ENCODE results near the gene SLCO1B1.

Gene SLCO1B1

GRCh38 chr12:21265932-21266331 lies 134.9 kb downstream of the SLCO1B1 start:
- Mint-ChIP-seq H3K9me3 (no peaks in the 10 kb centered on the region), H3K27me3 (peaks cover 10% of the 10 kb centered on the region), H3K27ac (no peak overlapping the region), H3K4me1 (ENCODE audit: low read depth) (no peaks in the 10 kb centered on the region), H3K36me3 (ENCODE audit: low read depth) (no peaks in the 10 kb centered on the region), H3K4me3 (no peak overlapping the region)
- no peak for DNase-seq

- H3K4me3 Mint-ChIP-seq = no peak overlapping the region
- no peaks in the 10 kb centered on the region for H3K4me1 Mint-ChIP-seq (ENCODE audit: low read depth)
- no peaks in the 10 kb centered on the region for H3K36me3 Mint-ChIP-seq (ENCODE audit: low read depth)
- H3K9me3 Mint-ChIP-seq = no peaks in the 10 kb centered on the region
- no peak overlapping the region for H3K27ac Mint-ChIP-seq
- peaks cover 39% of the 10 kb centered on the region for H3K27me3 Mint-ChIP-seq
- no peak for DNase-seq
Measured at GRCh38 chr12:21276826-21277225, 145.8 kb downstream of the SLCO1B1 start.
